Psoas muscle (tissue), 8 donors: ENCODE data around the gene SIN3B. TPM values are rescaled to one million over a fixed set of nuclear protein-coding genes. Genes with fewer than 3 reads are reported as not detected.
"Not testable (repeated sequence)": the region's sequence is repeated elsewhere in the genome, so short reads cannot be mapped to it uniquely, and the experiment has no call there.

ENCODE experiments used
- ATAC-seq, 4 donors: fragments of 200-7000 bp; cut with Tn5 transposase; one replicate each; pipeline ENCODE4 v1.9.1; 2020; ENCODE audit warnings: moderate library complexity in 3 of 4, mild to moderate bottlenecking in 2 of 4
- DNase-seq, 2 donors: peaks; one replicate each; pipeline ENCODE4 v3.0.0-alpha.2; 2020
- H3K27ac ChIP-seq: fragments of 200-600 bp; one replicate; pipeline ENCODE4 v1.8.0; 2022
- H3K27me3 ChIP-seq, 3 donors: fragments of 200-600 bp in 1 of 3; one replicate each; pipeline versions ENCODE4 v1.6.1 to v1.8.0; 2013 to 2022; ENCODE audit warnings: low read length in 2 of 3, mild to moderate bottlenecking in 2 of 3, moderate library complexity in 1 of 3; ENCODE audit not compliant: insufficient read depth in 3 of 3
- H3K36me3 ChIP-seq, 2 donors: fragments of 200-600 bp in 1 of 2; one replicate each; pipeline versions ENCODE4 v1.6.1 to v1.8.0; 2013 to 2022; ENCODE audit warnings: low read depth in 1 of 2, mild to moderate bottlenecking in 1 of 2, moderate library complexity in 1 of 2; ENCODE audit not compliant: insufficient read depth in 1 of 2
- H3K4me1 ChIP-seq: fragments of 200-600 bp; one replicate; pipeline ENCODE4 v1.8.0; 2022
- H3K4me3 ChIP-seq: fragments of 200-600 bp; one replicate; pipeline ENCODE4 v1.8.0; 2022; ENCODE audit warnings: mild to moderate bottlenecking
- H3K9me3 ChIP-seq: fragments of 200-600 bp; one replicate; pipeline ENCODE4 v1.8.0; 2022
- CTCF ChIP-seq: fragments of 200-600 bp; IDR thresholded peaks from one replicate; pipeline ENCODE4 v1.8.0; 2022; ENCODE audit warnings: antibody characterized with exemption
- WGBS, 3 donors: extraction: QIAGEN DNeasy Blood & Tissue Kit; methylation state at CpG; one replicate each; pipeline versions ENCODE4 v1.1.6 to v1.1.7; 2013; 5-methylcytosine and 5-hydroxymethylcytosine counted together
- intact Hi-C, 2 donors: fragments of 100-400 bp; cut with DNase I; formaldehyde crosslinking; loops; one replicate each; pipeline versions ENCODE4 v1.11.0 to v1.14.2; 2022
- polyA plus RNA-seq, 3 donors: library from polyadenylated mRNA; stranded (reverse); fragments of 200-250 nt; gene quantifications; one replicate each; pipeline ENCODE4 v1.2.3, GENCODE V29; 2013
- total RNA-seq, 4 donors: library from RNA; stranded (reverse); fragmentation: NEBNext Ultra II Directional in 2 of 4; extraction: Animal tissue kit (Norgen Biotek cat#: 25700) in 2 of 4; gene quantifications; one replicate each; pipeline versions ENCODE4 v1.2.1 to v1.2.4, GENCODE V29; 2021 to 2023
- donor health status: healthy with polysubstance abuse.
- donor health status: DM: no; HTN: no; CAD: no; lungs with moderate emphysema.
- donor health status: Bipolar disorder and iron deficiency.
- donor health status: healthy.
- donor health status: DM: yes; HTN: yes; CAD: no.
- donor health status: DM: no; HTN: no; CAD: no.
- donor health status: DM: no; HTN: no; CAD: no.
- donor health status: DM: yes; HTN: yes; CAD: no.

SIN3B gene
- total and polyA plus RNA-seq, 7 donors: 11.8 to 23.8 (median 18.0) TPM

- 85 to 94% (median 87%) methylated on average over 1 of the region's 1 CpG for whole genome bisulfite sequencing, 3 donors
- no peak for DNase-seq
- Histone ChIP-seq H3K27me3 (no peaks in the 10 kb centered on the region), H3K4me3 (no peak overlapping the region), H3K36me3 (peaks cover 2 to 82% of the 10 kb centered on the region in 2 donors), H3K4me1 (no peaks in the 10 kb centered on the region), H3K27ac (no peak overlapping the region), H3K9me3 (no peaks in the 10 kb centered on the region)
- intact Hi-C loops: no loop called here
- no peak for TF ChIP-seq CTCF
- ATAC-seq: no peak
Observed at GRCh38 chr19:16874250-16874977, 45.2 kb downstream of the SIN3B start.

DNA sequence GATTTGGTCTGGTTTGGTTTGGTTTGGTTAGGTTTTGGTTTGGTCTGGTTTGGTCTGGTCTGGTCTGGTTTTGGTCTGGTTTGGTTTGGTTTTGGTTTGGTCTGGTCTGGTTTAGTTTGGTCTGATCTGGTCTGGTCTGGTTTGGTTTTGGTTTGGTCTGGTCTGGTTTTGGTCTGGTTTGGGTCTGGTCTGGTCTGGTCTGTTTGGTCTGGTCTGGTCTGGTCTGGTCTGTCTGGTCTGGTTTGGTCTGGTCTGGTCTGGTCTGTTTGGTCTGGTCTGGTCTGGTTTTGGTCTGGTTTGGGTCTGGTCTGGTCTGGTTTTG lies 45.7 kb downstream of the SIN3B start:
- H3K27ac ChIP-seq, H3K27me3 ChIP-seq, ATAC-seq, H3K9me3 ChIP-seq, H3K4me3 ChIP-seq, H3K4me1 ChIP-seq, intact Hi-C loops, DNase-seq: not testable (repeated sequence)
- peaks cover 2 to 82% of the 10 kb centered on the region in 2 donors for H3K36me3 ChIP-seq

GRCh38 chr19:16875584-16876555 lies 46.7 kb downstream of the SIN3B start:
- WGBS, 3 donors: 89 to 93% (median 93%) methylated on average over 39 of the region's 39 CpGs
- no peak for ATAC-seq
- H3K4me1 ChIP-seq: no peaks in the 10 kb centered on the region

GRCh38 chr19:16876904-16877361 lies 47.7 kb downstream of the SIN3B start:
- no peak for TF ChIP-seq CTCF
- no peaks in the 10 kb centered on the region for H3K27me3 ChIP-seq
- DNase-seq: no peak
- peaks cover 1% of the 10 kb centered on the region for H3K9me3 ChIP-seq
- intact Hi-C loops: no loop called here
- peak in 2 of 4 donors; percentile 47 to 51 for ATAC-seq
- 71 to 78% (median 78%) methylated on average over 12 of the region's 12 CpGs for WGBS, 3 donors
- no peaks in the 10 kb centered on the region for H3K4me1 ChIP-seq
- H3K27ac ChIP-seq: no peak overlapping the region
- H3K4me3 ChIP-seq: no peak overlapping the region
- peaks cover 2 to 66% of the 10 kb centered on the region in 2 donors for H3K36me3 ChIP-seq

More at GRCh38 chr19:16875584-16876555, 46.7 kb downstream of the SIN3B start:
- H3K27ac ChIP-seq: no peak overlapping the region
- H3K27me3 ChIP-seq: no peaks in the 10 kb centered on the region
- no peaks in the 10 kb centered on the region for H3K9me3 ChIP-seq
- H3K36me3 ChIP-seq: peaks cover 2 to 76% of the 10 kb centered on the region in 2 donors
- intact Hi-C loops: no loop called here
- no peak for TF ChIP-seq CTCF
- H3K4me3 ChIP-seq: no peak overlapping the region
- DNase-seq: no peak

DNA sequence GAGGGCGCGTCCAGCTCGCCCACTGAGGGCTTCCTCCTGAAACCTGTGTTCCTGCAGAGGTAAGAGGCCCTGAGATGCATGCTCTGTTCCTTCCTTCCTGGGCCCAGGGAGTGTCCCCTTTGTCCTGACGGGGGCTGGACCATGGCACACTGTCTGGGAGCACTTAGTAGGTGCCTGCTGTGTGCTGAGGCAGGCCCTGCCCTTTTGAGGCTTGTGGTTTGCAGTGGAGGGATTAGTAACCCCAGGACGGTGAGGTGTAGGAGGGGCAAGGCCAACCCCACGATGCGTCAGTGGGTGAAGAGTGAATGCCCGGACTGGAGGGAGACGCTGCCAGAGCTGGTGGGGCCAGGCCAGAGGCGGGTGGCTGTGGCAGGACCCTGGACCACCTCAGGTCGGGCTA lies 48.4 kb downstream of the SIN3B start:
- Histone ChIP-seq H3K4me1 (no peaks in the 10 kb centered on the region), H3K27me3 (no peaks in the 10 kb centered on the region), H3K9me3 (peaks cover 7% of the 10 kb centered on the region), H3K27ac (no peak overlapping the region), H3K36me3 (peaks cover 2 to 59% of the 10 kb centered on the region in 2 donors), H3K4me3 (no peak overlapping the region)
- no peak for DNase-seq
- TF ChIP-seq CTCF: no peak
- WGBS, 3 donors: 80 to 93% (median 88%) methylated on average over 10 to 11 of the region's 11 CpGs
- intact Hi-C loops: no loop called here
- ATAC-seq: no peak
